ENCODE data around the gene ATP8A1. TPM values are rescaled to one million over a fixed set of nuclear protein-coding genes. Genes with fewer than 3 reads are reported as not detected.
"Not testable (repeated sequence)": the region's sequence is repeated elsewhere in the genome, so short reads cannot be mapped to it uniquely, and the experiment has no call there.

ATP8A1 gene
- total RNA-seq, 2 donors from 2014 or later, result 64.7 to 70.5 TPM

DNA sequence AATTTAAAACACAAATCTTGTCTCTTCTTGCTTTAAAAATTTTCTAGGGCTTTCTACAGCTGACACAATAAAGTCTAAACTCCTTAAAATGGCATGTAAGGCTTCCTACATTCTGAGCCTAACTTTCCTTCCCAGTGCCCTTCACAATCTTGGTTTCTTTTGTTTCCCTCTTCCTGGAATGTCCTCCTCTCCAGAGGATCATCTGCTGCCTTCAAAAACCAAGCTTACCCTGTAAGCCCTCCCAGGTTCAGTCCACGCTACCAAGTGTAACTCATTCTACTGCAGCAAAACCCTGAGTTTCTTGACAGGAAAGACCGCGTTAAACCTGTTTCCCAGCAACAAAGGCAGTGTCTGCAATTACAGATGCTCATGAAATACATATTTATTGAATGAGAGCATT lies 168.4 kb downstream of the ATP8A1 start:
- DNase-seq, result no peak
- intact Hi-C loops (cut with DNase I, micrococcal nuclease), result no loop called here
- no peak for ATAC-seq

DNA sequence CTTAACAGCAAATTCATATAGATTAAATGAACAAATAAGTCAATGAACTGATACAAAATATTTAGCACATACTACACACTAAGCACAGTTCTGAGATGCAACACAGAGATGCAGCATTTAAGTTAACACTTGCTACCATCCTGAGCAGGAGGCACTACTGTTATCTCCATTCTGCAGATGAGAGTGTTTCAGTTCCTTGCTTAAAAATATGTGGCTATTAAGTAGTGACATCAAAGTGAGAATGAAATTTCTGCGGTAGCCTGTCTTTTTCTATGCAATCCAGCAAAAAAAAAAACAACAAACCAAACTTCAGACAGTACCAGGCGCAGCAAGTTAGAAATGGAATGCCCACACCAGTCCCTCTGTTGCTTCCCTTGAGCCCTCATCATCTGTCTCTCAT lies 168.8 kb downstream of the ATP8A1 start:
- ATAC-seq, result no peak
- intact Hi-C loops (cut with DNase I, micrococcal nuclease), result no loop called here

DNA sequence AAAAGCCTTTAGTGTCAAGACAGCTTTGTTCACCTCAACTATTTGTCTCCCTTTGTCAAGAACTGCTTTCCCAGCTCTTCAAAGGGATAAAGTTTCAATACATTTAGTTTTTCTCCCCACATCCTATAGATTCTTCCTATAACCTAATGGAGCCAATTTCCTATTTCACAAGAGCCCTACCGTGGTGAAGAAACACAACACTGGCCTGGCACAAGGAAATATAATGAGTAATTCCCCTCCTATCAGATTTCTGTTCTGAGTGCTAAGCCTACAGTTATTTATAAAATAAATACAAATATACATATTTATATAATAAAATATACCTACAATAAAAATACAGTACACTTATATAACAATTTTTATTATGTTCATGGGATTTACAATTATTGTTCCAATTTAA lies 169.7 kb downstream of the ATP8A1 start:
- intact Hi-C loops (cut with DNase I, micrococcal nuclease), result no loop called here
- DNase-seq, result no peak
- no peak for ATAC-seq

More for the DNA sequence above, 168.8 kb downstream of the ATP8A1 start:
- DNase-seq, result no peak

DNA sequence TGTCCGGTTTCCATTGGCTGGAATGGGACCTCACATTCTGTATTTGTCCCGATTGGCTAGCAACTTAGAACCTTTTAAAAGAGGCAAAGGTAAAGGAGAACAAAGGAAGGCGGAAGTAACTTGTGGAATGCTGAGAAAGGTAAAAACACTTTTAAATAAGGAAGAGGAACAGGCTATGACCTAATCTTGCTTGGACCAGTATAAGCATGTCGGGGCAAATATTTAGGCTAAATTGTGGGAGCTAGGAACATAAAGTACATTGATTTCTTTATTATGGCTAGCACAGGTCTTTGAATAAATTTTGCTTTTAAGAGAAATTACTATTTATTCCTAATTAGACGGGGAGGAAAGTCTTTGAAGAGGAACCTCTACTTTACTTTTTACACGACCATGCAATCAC lies 170.7 kb downstream of the ATP8A1 start:
- DNase-seq; intact Hi-C loops (cut with DNase I, micrococcal nuclease); ATAC-seq: not testable (repeated sequence)

DNA sequence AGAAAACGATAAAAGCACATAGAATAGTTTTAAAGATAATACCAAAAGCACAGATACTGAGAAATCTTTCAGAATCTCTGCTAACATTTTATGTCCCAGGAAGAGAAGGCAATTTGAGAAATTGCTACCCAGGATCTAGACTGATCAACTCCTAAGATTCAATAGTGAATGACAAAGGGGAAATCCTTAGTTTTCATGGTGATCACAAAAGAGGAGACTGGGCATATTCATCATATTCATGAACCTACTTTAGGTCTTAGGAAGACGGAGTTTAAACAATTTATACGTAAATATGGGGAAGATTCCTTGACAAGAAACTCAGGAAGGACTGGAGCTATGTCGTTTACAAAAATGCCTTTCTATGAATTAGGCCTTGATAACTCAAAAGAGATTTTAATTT lies 172.3 kb downstream of the ATP8A1 start:
- ATAC-seq, result no peak
- intact Hi-C loops (cut with DNase I, micrococcal nuclease), result no loop called here
- no peak for DNase-seq

DNA sequence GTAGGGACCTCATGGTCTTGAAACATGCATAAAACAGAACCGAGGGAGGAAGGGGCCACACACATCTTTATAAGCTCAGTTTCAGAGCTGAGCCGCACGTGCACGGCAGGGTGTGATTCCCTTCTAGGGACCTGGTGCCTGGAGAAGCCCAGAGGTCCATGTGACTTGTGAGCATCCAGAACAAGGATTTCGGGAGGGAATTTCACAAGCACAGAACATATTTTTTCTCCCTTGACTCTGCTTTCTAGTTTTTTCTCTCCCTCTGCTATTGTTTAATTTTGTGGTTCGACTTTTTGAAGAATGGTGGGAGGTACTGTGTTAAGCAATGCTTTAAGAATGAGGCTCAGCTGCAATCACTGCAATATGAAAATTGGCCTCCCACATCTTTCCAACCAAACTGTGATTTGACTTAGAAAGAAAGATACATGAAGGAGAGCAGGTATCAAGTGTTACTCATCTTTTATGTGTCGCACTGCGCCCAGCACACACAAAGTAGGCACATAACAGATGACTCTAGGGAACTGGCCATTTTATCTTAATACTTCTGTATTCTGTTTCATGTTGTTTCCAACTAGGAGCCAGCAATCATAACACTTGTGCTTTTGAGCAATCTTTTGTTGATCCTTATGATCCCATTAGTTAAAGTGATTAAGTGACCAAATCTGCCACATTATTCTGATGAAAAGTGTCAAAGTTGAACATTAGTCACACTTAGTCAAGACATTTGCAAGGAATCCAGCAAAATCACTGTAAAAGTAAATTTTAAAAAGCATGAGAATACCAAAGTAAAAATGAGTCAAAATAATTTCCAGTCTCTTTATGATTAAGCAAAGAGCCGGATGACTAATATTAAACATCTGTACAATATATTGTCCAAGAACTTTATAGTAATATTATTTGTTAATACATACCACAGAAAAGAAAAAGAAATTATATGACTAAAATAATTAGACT lies 173.2 kb downstream of the ATP8A1 start:
- intact Hi-C loops (cut with DNase I, micrococcal nuclease), result no loop called here
- DNase-seq, result no peak
- ATAC-seq, result no peak

DNA sequence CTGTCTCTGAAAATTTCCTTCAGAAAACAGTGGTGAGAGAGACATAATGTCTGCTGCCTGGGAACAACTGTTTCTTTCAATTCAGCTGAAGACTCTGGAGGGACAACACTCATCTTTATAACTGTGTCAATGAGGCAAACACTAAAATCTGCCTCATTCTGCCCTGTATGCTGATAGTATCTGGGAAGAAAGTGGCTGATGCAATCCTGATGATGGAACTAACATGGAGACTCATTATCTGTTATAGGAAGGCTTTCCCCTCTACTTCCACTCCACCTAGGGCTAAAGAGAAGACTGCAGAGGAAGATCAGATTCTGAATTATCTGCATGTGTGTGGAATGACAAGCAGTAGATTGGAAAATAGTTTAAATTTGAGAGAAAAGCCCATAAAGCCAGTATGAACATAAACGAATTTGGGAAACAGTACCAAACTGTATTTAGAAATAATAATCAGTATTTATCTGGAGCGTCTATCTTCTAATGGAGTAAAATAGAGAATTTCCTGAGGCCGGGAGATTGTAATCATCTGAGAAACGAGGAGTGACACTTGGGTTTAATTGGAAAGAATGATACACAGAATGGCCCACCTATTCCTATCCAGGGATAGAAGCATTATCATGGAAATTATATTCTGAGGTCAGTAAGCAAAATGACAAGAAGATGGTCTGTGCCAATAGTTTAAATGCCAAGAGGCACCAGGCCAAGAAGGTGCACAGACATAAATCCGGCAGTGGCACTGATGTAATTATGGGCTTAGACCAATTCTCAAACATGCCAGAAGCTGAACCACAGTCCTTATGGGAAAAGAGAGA lies 174.2 kb downstream of the ATP8A1 start:
- intact Hi-C loops (cut with DNase I, micrococcal nuclease), result no loop called here
- no peak for ATAC-seq
- DNase-seq, result no peak

DNA sequence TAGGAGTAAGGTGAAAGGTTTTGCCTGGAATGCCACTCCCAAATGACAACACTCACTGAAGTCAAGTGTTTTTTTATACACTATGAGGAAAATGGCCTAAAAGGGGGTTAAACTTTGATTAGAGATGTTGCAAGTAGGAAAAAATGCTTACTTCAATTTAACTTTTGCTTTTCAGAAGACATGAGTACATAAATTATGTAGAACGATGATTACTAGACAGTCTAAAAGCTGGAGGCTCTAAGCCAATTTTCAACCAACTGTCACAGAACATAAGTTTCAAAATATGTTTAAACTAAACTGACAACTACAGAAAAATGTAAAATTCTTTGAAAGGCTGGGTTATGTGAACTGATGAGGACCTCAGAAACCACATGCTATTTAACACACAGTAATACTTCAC lies 176.2 kb downstream of the ATP8A1 start:
- ATAC-seq (no peak), DNase-seq (no peak)
- intact Hi-C loops (cut with DNase I, micrococcal nuclease), result no loop called here

DNA sequence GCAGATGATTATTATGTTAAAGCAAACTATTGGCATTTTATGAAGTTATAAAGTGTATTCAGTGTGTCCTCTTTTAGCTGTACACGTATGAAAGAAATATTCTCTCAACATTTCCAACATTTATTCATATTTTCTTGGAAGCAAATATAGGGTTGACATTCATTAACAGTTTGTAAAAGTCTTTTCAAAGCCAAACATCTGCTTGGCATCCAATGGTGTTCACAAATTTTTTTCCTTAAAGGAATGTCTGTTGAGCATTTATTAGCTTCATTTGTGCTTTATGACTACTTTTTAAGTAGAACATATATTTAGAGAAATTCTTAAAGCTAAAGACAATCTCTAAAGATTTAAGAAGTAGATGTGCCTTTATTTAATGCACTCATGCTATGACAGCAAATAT lies 176.6 kb downstream of the ATP8A1 start:
- ATAC-seq (no peak), DNase-seq (no peak)
- intact Hi-C loops (cut with DNase I, micrococcal nuclease), result no loop called here

DNA sequence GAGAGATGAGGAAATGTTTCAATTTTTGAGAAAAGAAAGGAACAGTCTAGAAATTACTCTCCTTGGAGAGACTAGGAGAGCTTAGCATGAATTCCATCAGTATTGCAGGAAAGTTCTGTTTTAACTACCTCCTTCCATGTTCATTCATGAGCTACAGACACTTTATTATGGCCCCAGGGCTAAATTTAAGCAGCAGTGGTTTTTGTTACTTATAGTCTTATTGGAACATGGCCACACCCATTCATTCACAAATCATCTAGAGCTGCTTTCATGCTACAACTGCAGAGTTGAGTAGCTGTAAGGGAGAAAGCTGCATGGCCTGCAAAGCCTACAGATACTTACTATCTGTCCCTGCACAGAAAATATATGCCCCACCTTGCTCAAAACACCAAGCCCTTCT lies 178.0 kb downstream of the ATP8A1 start:
- ATAC-seq (no peak), DNase-seq (no peak)
- intact Hi-C loops (cut with DNase I, micrococcal nuclease), result no loop called here

DNA sequence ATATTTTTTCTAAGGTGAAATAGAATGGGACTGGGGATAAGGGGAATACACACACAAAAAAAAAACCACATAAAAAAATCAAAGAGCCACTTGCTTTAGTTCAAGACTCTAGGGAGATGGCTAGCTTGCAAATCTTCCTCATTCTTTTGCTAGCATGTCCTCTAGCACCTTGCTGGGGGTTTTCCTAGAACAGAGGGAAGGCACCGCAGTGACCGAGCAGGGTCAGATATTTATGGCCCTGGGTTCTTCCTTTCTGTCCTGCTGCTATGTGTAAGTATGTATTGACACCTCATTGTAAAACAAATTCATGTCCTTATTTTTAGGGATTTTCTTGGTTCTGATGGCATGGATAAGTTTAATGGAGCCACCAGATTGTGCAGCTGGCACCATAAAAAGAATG lies 178.4 kb downstream of the ATP8A1 start:
- no peak for DNase-seq
- ATAC-seq, result no peak
- intact Hi-C loops (cut with DNase I, micrococcal nuclease), result no loop called here

DNA sequence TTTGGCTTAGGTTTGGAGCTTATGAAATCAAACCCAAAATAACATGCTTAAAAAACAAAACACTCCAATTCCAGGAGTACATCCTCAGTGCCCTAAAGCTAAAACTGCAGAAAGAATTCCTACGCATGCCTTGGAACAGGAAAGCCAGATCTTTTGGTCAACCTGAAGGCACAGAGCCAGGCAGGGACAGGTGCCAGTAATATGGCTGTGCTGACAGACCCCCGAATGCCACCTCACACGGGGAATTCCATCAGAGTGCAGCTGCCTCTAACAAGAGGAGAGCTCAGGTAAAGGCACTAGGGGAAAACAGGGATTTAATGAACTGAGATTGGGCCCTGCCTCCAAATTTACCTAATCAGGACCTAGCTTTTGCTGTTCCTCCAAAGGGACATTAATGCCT lies 182.5 kb downstream of the ATP8A1 start:
- intact Hi-C loops (cut with DNase I, micrococcal nuclease), result no loop called here
- DNase-seq (no peak), ATAC-seq (no peak)

DNA sequence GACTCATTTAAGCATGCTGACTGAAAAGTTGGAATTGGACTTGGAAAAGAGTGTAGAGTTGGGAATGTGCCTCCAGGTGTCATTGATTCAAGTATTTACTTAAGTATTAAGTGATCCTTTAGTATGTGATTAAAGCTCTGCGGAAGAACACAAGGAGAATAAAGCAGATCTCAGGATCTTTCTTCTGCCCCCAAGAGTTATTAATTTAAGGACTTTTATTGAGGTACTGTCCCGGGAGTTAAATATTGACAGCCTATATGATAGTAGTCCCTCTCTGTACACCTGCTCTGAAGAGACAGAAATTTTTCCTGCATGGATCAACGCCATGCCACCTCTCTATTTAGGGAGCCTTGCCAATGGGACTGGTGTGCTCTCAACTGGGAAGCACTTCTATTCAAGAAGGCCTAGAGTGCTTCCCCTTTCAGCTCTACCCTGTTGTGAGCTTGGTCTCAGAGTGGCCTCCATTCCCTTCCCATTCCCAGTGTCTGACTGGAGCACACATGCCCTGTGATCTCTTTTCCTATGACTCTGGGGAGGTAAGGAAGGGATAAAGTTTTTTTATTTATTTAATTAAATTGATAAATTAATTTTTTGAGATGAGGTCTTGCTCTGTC lies 183.7 kb downstream of the ATP8A1 start:
- no peak for DNase-seq
- no peak for ATAC-seq
- intact Hi-C loops (cut with DNase I, micrococcal nuclease), result no loop called here

DNA sequence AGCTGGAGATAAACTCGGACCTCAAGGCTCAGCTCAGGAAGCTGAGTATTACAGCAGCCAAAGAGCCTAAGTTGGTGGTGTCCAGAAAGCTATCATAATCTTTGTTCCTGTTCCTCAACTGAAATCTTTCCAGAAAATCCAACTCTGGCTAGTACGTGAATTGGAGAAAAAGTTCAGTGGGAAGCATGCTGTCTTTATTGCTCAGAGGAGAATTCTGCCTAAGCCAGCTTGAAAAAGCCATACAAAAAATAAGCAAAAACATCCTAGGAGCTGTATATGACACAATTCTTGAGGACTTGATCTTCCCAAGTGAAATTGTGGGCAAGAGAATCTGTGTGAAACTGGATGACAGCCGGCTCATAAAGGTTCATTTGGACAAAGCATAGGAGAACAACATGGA lies 185.0 kb downstream of the ATP8A1 start:
- no peak for ATAC-seq
- intact Hi-C loops (cut with DNase I, micrococcal nuclease), result no loop called here
- DNase-seq, result no peak

DNA sequence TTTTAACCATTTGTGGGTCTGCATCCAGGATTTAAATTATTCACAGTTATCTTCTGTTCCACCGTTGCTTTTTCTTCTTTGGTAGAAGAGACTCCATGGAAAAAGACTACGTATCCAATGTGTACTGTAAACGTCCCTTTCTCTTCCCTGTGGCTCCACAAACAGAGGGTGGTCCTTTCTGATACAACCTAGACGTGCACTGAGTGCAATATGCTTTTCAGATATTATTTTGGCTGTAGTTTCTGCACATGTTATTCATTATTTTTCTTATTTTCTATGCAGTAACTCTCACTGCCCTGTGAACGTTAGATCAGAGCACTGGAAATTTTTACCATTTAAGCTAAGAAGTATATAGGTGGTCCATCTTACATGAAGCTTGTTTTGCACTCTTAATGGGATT lies 186.9 kb downstream of the ATP8A1 start:
- ATAC-seq (no peak), DNase-seq (no peak)
- intact Hi-C loops (cut with DNase I, micrococcal nuclease), result no loop called here

DNA sequence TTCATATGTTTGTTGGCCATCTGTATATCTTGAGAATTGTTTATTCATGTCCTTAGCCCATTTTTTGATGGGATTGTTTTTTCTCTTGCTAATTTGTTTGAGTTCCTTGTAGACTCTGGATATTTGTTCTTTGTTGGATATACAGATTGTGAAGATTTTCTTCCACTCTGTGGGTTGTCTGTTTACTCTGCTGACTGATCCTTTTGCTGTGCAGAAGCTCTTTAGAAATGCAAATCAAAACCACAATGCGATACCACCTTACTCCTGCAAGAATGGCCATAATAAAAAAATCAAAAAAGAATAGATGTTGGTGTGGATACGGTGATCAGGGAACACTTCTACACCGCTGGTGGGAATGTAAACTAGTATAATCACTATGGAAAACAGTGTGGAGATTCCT lies 189.1 kb downstream of the ATP8A1 start:
- ATAC-seq; intact Hi-C loops (cut with DNase I, micrococcal nuclease); DNase-seq: not testable (repeated sequence)

DNA sequence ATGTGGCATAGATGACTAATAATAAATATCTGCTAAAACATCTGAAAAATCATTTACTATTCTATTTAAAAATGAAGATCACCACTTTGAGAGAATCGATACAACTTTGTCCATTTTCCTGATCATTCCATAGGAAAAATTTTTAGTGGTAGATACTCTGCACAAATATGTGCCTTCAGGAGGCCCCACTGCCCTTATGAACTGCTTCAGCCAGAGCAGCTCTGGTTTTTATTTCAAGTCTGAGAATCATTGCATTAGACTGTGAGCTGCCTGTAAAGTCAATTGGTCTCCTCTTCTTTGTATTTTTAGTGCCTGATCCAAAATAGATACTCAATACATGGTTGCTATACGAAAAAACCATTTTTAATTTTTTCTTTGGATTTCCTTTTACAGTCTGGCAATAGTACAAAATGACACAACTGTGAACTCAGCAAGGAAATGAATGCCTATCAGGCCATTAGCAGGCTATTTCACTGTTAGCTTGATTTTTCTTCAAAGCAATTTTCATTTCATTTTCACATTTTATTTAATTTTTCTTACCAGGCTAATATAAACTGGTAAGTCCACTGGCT lies 190.5 kb downstream of the ATP8A1 start:
- ATAC-seq (no peak), DNase-seq (no peak)
- intact Hi-C loops (cut with DNase I, micrococcal nuclease), result no loop called here

DNA sequence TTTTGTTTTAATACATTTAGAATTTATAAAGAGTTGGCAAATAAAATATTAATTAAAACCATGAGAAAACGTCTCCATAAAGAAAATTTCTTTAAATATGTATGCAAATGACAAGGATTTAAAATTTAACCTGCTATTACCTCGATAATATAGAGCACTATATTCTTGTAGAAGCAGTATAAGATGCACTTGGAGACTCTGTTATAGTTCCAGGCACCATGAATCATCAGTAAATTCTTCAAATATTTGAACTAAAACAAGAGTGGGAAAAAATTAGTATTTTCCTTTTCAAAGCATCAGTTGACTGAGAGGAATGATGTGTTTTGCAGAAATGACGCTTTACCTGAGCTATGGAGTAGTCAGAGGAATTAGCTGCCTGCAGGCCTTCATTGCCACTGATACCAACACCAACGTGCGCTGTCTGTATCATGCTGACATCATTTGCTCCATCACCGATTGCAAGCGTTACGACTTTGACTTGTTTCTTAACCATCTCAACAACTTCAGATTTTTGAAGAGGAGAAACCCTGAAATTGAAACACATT lies 192.3 kb downstream of the ATP8A1 start:
- ATAC-seq, result no peak
- intact Hi-C loops (cut with DNase I, micrococcal nuclease), result no loop called here
- no peak for DNase-seq

DNA sequence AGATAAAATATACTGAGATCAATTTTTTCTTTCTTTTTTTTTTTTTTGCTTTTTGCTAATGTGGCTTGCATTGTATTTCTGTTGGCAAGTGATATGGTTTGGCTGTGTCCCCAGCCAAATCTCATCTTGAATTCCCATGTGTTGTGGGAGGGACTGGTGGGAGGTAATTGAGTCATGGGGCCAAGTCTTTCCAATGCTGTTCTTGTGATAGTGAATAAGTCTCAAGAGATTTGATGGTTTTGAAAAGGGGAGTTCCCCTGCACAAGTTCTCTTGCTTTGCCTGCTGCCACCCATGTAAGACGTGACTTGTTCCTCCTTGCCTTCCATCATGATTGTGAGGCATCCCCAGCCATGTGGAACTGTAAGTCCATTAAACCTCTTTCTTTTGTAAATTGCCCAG lies 195.7 kb downstream of the ATP8A1 start:
- ATAC-seq; intact Hi-C loops (cut with DNase I, micrococcal nuclease); DNase-seq: not testable (repeated sequence)

All from left colon (tissue), 2 donors.